Liver (tissue), 3 donors: ENCODE results near the gene RARB.

Source experiments
- EGR1 ChIP-seq, 2 donors: IDR thresholded peaks; 2 replicates each; pipeline ENCODE4 v1.6.1; 2016 to 2018; ENCODE audit warnings: antibody characterized with exemption in 2 of 2, low read depth in 2 of 2
- GABPA ChIP-seq, 2 donors: IDR thresholded peaks in 1 of 2; conservative IDR thresholded peaks in 1 of 2; 2 replicates each; pipeline ENCODE4 v1.6.1; 2016; ENCODE audit warnings: antibody characterized with exemption in 2 of 2, mild to moderate bottlenecking in 1 of 2, moderate library complexity in 1 of 2
- RAD21 ChIP-seq, 2 donors: IDR thresholded peaks; 2 replicates each; pipeline ENCODE4 v1.6.1; 2016; ENCODE audit warnings: antibody characterized with exemption in 2 of 2, mild to moderate bottlenecking in 2 of 2
- TAF1 ChIP-seq: conservative IDR thresholded peaks from 2 replicates; pipeline ENCODE4 v1.6.1; 2016; ENCODE audit warnings: antibody characterized with exemption, mild to moderate bottlenecking
- YY1 ChIP-seq: IDR thresholded peaks from 2 replicates; pipeline ENCODE4 v1.6.1; 2016; ENCODE audit warnings: antibody characterized with exemption, mild to moderate bottlenecking
- TF ChIP-seq, protein P1 (sequence below): fragments of 150-350 bp; IDR thresholded peaks from 2 replicates; pipeline ENCODE4 v1.5.1; 2017; ENCODE audit warnings: improper control_type of control experiment, low read depth, low read length; ENCODE audit not compliant: missing input control
- TF ChIP-seq, protein P2 (sequence below): IDR thresholded peaks from 2 replicates; pipeline ENCODE4 v1.6.1; 2016; ENCODE audit warnings: antibody characterized with exemption, mild to moderate bottlenecking
- TF ChIP-seq, protein P3 (sequence below): IDR thresholded peaks from 2 replicates; pipeline ENCODE4 v1.6.1; 2016; ENCODE audit warnings: antibody characterized with exemption
- donor health status: healthy.
- donor health status: healthy.

DNA sequence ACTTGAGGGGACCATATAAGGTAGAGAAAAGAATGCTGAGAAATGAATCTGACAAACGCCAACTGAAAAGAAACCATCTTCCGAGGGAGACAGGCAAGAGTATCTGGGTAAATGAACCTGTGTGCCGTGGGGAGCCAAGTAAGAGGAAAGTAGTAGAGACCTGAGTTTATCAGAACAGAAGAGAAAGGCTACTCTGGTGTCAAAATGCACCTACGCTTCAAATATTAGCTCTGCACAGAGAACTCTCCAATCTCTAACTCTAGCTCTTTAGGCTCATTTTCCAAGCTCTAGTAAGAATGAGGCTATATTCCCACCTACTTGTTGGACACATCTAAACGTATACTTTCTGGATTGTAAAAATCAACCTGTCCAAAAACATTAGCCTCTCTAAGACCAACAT, 183.1 kb downstream of the RARB start:
- TF ChIP-seq, protein P1, sequence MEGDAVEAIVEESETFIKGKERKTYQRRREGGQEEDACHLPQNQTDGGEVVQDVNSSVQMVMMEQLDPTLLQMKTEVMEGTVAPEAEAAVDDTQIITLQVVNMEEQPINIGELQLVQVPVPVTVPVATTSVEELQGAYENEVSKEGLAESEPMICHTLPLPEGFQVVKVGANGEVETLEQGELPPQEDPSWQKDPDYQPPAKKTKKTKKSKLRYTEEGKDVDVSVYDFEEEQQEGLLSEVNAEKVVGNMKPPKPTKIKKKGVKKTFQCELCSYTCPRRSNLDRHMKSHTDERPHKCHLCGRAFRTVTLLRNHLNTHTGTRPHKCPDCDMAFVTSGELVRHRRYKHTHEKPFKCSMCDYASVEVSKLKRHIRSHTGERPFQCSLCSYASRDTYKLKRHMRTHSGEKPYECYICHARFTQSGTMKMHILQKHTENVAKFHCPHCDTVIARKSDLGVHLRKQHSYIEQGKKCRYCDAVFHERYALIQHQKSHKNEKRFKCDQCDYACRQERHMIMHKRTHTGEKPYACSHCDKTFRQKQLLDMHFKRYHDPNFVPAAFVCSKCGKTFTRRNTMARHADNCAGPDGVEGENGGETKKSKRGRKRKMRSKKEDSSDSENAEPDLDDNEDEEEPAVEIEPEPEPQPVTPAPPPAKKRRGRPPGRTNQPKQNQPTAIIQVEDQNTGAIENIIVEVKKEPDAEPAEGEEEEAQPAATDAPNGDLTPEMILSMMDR, result no peak
- TF ChIP-seq YY1 (no peak), GABPA (IDR thresholded peaks at IDR 0.05 in 1 of 2, conservative IDR thresholded peaks at IDR 0.05 in 1 of 2) (no peak), TAF1 (no peak), EGR1 (IDR thresholded peaks at IDR 0.05; ENCODE audit: low read depth in 2 of 2) (no peak), RAD21 (IDR thresholded peaks at IDR 0.05) (no peak)
- TF ChIP-seq, protein P2, sequence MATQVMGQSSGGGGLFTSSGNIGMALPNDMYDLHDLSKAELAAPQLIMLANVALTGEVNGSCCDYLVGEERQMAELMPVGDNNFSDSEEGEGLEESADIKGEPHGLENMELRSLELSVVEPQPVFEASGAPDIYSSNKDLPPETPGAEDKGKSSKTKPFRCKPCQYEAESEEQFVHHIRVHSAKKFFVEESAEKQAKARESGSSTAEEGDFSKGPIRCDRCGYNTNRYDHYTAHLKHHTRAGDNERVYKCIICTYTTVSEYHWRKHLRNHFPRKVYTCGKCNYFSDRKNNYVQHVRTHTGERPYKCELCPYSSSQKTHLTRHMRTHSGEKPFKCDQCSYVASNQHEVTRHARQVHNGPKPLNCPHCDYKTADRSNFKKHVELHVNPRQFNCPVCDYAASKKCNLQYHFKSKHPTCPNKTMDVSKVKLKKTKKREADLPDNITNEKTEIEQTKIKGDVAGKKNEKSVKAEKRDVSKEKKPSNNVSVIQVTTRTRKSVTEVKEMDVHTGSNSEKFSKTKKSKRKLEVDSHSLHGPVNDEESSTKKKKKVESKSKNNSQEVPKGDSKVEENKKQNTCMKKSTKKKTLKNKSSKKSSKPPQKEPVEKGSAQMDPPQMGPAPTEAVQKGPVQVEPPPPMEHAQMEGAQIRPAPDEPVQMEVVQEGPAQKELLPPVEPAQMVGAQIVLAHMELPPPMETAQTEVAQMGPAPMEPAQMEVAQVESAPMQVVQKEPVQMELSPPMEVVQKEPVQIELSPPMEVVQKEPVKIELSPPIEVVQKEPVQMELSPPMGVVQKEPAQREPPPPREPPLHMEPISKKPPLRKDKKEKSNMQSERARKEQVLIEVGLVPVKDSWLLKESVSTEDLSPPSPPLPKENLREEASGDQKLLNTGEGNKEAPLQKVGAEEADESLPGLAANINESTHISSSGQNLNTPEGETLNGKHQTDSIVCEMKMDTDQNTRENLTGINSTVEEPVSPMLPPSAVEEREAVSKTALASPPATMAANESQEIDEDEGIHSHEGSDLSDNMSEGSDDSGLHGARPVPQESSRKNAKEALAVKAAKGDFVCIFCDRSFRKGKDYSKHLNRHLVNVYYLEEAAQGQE, result no peak
- TF ChIP-seq, protein P3, sequence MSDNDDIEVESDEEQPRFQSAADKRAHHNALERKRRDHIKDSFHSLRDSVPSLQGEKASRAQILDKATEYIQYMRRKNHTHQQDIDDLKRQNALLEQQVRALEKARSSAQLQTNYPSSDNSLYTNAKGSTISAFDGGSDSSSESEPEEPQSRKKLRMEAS, result no peak
